GM10248 (cell line): ENCODE measurements around the gene CAV1.
A peak's percentile ranks its signal among the peaks of the same experiment; 100 is the strongest.
"Not testable (repeated sequence)": the region's sequence is repeated elsewhere in the genome, so short reads cannot be mapped to it uniquely, and the experiment has no call there.

ENCODE experiments used
- CTCF ChIA-PET: fragments of 300-600 bp; sonication (Branson Sonifier 250); formaldehyde crosslinking; extraction: SDS; loops from one replicate; lab custom pipeline; 2021; ENCODE audit warnings: antibody characterized with exemption; lab: Yijun Ruan, JAX
- POLR2A ChIA-PET: fragments of 350-650 bp; sonication (Branson Sonifier 250); formaldehyde crosslinking; extraction: SDS; loops from one replicate; lab custom pipeline; 2020; ENCODE audit warnings: antibody characterized with exemption; lab: Yijun Ruan, JAX
- DNase-seq: peaks from one replicate; pipeline ENCODE4 v3.0.0; 2012; ENCODE audit errors: extremely low spot score
- TF ChIP-seq, protein P1 (sequence below): IDR thresholded peaks from 2 replicates; pipeline ENCODE4 v1.5.1; 2012; ENCODE audit warnings: mild to moderate bottlenecking, low read depth; ENCODE audit errors: extremely low read depth, missing control alignments, control extremely low read depth

Gene CAV1

GRCh38 chr7:116524609-116525297 lies at the start of gene CAV1:
Gene CAV1 (plus strand): TSS chr7:116525036. CDS start chr7:116525063, 27 bp downstream.
- ChIA-PET CTCF (interaction anchor here (0.9 to 6.0 kb wide), 14 partner anchors 9 to 351 kb away, joined by 3 to 80 read pairs (median 8); no protein-coding TSS in a partner anchor), POLR2A (no interaction called here)
- DNase-seq: peak; percentile 42
- TF ChIP-seq, protein P1, sequence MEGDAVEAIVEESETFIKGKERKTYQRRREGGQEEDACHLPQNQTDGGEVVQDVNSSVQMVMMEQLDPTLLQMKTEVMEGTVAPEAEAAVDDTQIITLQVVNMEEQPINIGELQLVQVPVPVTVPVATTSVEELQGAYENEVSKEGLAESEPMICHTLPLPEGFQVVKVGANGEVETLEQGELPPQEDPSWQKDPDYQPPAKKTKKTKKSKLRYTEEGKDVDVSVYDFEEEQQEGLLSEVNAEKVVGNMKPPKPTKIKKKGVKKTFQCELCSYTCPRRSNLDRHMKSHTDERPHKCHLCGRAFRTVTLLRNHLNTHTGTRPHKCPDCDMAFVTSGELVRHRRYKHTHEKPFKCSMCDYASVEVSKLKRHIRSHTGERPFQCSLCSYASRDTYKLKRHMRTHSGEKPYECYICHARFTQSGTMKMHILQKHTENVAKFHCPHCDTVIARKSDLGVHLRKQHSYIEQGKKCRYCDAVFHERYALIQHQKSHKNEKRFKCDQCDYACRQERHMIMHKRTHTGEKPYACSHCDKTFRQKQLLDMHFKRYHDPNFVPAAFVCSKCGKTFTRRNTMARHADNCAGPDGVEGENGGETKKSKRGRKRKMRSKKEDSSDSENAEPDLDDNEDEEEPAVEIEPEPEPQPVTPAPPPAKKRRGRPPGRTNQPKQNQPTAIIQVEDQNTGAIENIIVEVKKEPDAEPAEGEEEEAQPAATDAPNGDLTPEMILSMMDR: no peak

GRCh38 chr7:116477625-116478024 lies 47.2 kb upstream of the CAV1 start:
- TF ChIP-seq, protein P1: no peak
- DNase-seq: no peak
- POLR2A ChIA-PET: no interaction called here
- CTCF ChIA-PET: interaction anchor here (1.1 to 1.5 kb wide), 3 partner anchors 49 to 115 kb away, joined by 3 to 4 read pairs (median 4); no protein-coding TSS in a partner anchor

- ChIA-PET POLR2A (no interaction called here), CTCF (interaction anchor here (1.1 kb wide), 1 partner anchor 48 kb away, joined by 4 read pairs; no protein-coding TSS in a partner anchor)
- TF ChIP-seq, protein P1: no peak
- no peak for DNase-seq
Measured at GRCh38 chr7:116478834-116479233, 46.0 kb upstream of the CAV1 start.

- ChIA-PET CTCF (interaction anchor here (0.7 to 1.3 kb wide), 2 partner anchors 11 to 14 kb away, joined by 3 read pairs; no protein-coding TSS in a partner anchor), POLR2A (no interaction called here)
- TF ChIP-seq, protein P1: no peak
- no peak for DNase-seq
Measured at GRCh38 chr7:116483271-116483942, 41.4 kb upstream of the CAV1 start.

- POLR2A ChIA-PET, DNase-seq: not testable (repeated sequence)
- CTCF ChIA-PET: interaction anchor here (1.2 kb wide), 1 partner anchor 20 kb away, joined by 3 read pairs; no protein-coding TSS in a partner anchor
Measured at GRCh38 chr7:116484389-116484788, 40.4 kb upstream of the CAV1 start.

GRCh38 chr7:116487907-116488521 lies 36.8 kb upstream of the CAV1 start:
- TF ChIP-seq, protein P1: no peak
- POLR2A ChIA-PET: no interaction called here
- CTCF ChIA-PET: no interaction called here
- DNase-seq: no peak

DNA sequence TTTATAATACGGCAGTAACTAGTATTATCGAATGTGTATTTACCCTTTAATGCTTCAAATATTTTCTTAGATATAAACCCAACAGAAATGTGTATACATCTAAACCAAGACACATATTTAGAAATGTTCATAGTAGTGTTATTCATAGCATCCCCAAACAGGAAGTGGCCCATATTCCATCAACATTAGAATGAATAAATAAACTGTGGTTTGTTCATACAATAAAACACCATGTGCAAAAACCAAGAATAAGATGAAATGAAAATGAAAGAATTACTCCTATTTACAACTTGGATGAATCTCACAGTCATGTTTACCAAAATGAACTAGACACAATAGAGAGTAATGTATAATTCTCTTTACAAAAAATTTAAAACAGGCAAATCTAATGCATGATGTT lies 34.5 kb upstream of the CAV1 start:
- POLR2A ChIA-PET: no interaction called here
- CTCF ChIA-PET: no interaction called here

More for the DNA sequence above, 34.5 kb upstream of the CAV1 start:
- no peak for DNase-seq
- TF ChIP-seq, protein P1: no peak
